GM10248 (cell line): ENCODE data around the gene TBC1D1.

ENCODE experiments used
- CTCF ChIA-PET: fragments of 300-600 bp; sonication (Branson Sonifier 250); formaldehyde crosslinking; extraction: SDS; loops from one replicate; lab custom pipeline; 2021; ENCODE audit warnings: antibody characterized with exemption; lab: Yijun Ruan, JAX
- POLR2A ChIA-PET: fragments of 350-650 bp; sonication (Branson Sonifier 250); formaldehyde crosslinking; extraction: SDS; loops from one replicate; lab custom pipeline; 2020; ENCODE audit warnings: antibody characterized with exemption; lab: Yijun Ruan, JAX
- DNase-seq: peaks from one replicate; pipeline ENCODE4 v3.0.0; 2012; ENCODE audit errors: extremely low spot score
- TF ChIP-seq, protein P1 (sequence below): IDR thresholded peaks from 2 replicates; pipeline ENCODE4 v1.5.1; 2012; ENCODE audit warnings: mild to moderate bottlenecking, low read depth; ENCODE audit errors: extremely low read depth, missing control alignments, control extremely low read depth

Gene TBC1D1

DNA sequence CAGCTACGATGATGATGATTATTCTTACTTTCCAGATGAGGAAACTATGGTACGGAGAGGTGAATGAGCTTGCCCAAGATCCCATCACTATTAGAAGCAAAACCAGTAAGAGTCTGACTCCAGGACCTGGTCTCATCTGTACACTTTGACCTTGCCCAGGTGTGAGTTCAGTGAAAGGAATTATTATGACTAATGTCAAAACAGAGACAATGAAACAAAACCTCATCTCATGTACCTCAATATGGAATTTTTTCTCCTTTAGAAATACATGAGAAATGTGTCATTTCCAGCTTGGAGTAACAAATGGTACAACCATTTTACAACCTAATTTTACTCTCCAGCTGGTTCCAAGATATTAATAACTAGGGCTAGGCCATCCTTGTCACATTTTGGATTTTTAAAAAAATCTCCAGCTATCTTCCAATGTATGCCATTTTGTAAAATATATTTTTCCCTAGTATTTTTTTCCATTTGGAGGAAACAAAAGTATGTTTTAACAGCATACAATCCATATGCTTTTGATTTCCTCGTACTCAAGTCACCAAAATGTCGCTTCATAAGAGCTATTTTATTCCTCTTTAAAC, 283.1 kb downstream of the TBC1D1 start:
- DNase-seq, result no peak
- ChIA-PET CTCF (interaction anchor here (0.7 to 4.4 kb wide), 19 partner anchors 8 to 687 kb away, joined by 3 to 24 read pairs (median 4); no protein-coding TSS in a partner anchor), POLR2A (interaction anchor here (0.6 kb wide), 1 partner anchor 314 kb away, joined by 3 read pairs; no protein-coding TSS in a partner anchor)
- TF ChIP-seq, protein P1, sequence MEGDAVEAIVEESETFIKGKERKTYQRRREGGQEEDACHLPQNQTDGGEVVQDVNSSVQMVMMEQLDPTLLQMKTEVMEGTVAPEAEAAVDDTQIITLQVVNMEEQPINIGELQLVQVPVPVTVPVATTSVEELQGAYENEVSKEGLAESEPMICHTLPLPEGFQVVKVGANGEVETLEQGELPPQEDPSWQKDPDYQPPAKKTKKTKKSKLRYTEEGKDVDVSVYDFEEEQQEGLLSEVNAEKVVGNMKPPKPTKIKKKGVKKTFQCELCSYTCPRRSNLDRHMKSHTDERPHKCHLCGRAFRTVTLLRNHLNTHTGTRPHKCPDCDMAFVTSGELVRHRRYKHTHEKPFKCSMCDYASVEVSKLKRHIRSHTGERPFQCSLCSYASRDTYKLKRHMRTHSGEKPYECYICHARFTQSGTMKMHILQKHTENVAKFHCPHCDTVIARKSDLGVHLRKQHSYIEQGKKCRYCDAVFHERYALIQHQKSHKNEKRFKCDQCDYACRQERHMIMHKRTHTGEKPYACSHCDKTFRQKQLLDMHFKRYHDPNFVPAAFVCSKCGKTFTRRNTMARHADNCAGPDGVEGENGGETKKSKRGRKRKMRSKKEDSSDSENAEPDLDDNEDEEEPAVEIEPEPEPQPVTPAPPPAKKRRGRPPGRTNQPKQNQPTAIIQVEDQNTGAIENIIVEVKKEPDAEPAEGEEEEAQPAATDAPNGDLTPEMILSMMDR, result no peak

DNA sequence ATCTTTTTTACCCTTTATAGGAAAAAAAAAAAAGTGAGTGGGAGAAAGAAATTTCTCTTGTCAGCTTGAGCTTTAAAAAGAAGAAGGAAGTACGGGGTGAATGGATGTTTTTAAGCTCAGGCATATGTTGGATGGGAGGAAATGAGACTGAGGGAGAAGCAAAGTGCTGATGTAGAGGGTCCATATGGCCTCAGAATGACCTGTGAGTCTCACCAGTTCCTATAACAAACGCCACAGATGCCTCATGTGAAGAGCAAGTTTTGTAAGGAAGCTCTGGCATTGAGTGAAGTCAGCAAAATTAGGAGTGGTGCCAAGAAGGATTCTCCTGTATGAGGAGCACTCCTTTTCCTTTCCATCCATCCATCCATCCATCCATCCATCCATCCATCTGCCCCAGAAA, 283.9 kb downstream of the TBC1D1 start:
- TF ChIP-seq, protein P1, result no peak
- DNase-seq, result no peak
- ChIA-PET POLR2A (interaction anchor here (0.6 to 0.7 kb wide), 3 partner anchors 43 to 608 kb away, joined by 3 to 4 read pairs (median 3); partner anchors contain the start of gene TLR10), CTCF (interaction anchor here (0.7 to 4.4 kb wide), 18 partner anchors 8 to 686 kb away, joined by 3 to 24 read pairs (median 5); no protein-coding TSS in a partner anchor)

DNA sequence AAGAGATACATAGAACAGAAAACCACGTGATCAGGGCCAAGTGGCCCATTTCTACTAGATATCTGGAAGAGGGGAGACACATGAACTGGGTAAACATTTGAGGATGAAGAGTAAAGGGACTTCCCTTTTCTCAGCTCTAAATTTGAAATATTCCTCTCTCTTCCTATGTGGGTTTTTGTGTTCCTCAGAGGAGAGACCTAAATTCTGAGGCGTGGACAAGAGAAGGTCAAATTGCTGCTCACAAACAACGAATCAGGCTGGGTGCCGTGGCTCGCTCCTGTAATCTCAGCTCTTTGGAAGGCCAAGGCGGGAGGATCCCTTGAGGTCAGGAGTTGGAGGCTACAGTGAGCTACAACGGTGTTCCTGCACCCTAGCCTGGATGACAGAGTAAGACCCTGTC, 285.3 kb downstream of the TBC1D1 start:
- DNase-seq, result no peak
- CTCF ChIA-PET, result interaction anchor here (0.8 to 4.4 kb wide), 10 partner anchors 8 to 555 kb away, joined by 3 to 24 read pairs (median 6); no protein-coding TSS in a partner anchor
- POLR2A ChIA-PET, result no interaction called here
- TF ChIP-seq, protein P1, result no peak

DNA sequence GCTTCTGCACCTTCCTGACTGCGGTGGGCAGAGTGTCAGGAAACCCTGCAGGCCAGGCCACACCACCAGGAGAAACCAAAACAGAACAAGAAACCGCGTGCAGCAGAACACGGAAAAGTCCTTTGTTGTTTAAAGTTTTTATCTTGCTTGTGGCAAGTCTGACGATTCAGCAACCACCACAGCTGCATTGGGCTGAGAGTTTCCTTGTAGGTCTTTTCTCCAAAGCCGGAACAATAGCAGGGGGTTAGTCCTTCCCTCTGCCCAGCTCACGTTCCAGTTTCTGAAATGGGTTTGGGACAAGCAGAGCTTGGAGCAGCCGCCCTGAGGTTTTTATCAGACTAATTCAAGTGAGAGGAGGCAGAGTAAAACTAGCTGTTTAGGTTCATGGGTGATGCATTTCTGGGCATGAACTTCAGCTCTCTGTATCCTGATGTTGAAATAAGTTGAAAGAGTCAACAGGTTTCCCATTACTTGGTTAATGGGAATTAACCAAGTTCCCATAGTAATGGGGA, 286.2 kb downstream of the TBC1D1 start:
- no peak for DNase-seq
- CTCF ChIA-PET, result interaction anchor here (0.8 to 8.0 kb wide), 14 partner anchors 10 to 690 kb away, joined by 3 to 115 read pairs (median 4); partner anchors contain the start of gene FAM114A1
- TF ChIP-seq, protein P1, result no peak
- POLR2A ChIA-PET, result no interaction called here

DNA sequence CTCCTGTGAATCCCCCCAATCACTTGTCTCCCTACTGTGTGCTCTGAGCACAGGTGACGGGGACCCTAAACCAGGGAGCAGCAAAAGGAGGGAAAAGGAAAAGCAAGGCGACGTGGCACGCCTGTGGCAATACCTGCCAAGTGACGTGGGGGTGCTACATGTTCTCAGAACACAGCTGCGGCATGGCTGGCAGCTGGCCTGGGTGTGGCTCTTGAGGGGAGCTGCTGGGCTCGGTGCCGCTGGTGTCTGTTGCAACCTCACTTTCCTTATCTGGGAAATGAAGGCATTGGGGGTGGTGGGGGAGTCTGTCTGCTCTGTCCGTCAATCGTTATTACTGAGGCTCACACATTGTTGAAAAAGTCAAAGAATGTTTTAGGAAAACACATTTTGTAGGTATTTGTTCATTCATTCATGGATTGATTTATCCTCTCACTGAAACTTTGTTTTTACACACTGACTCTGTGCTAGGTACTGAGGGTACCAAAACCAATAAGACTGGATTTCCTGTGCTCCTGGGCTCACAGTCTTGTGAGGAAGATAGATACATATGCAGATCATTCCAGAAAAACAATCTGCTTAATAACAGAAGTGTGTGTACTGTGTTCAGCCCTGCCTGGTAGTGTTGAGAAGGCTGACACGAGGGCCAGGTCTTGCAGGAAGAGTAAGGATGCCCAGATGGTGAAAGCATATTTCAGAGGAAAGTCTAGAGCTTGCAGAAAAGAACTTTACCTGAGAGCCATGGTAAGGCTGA, 286.9 kb downstream of the TBC1D1 start:
- ChIA-PET POLR2A (no interaction called here), CTCF (interaction anchor here (0.8 to 8.0 kb wide), 22 partner anchors 8 to 690 kb away, joined by 3 to 115 read pairs (median 6); partner anchors contain the start of gene FAM114A1)
- no peak for DNase-seq
- TF ChIP-seq, protein P1, result no peak
